ENCODE results near the gene GRM7.

GRM7 gene

DNA sequence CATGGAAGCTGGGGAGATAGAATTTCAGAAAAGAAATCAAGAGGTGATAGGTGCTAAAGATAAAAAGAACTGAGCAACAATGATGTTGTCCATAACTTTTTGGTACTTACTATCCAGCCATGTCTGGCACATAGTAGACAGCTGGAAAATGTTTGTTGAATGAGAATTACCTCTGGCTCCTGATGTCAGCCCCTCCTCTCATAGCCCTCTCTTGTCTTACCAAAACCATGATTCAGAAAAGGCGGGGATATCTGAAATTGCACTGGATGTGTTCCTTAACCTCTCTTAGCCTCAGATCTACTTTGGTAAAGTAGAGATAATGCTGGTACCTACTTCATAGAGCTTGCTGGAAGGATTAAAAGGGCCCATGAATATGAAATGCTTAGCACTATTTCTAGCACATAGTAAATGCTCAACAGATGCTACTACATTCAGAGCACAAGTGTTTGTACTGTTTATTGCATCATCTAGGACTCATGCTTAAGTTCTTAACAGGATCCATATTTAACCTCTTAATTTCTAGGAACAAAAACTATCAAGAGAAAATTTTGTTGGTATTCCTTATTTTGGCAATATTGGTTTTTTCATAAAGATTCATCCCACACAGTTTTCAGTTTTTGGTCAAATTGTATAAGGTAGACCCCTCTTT is 859.9 kb downstream of the GRM7 start:
- no peak for DNase-seq (ENCODE audit: low read depth in 2 of 2)

DNA sequence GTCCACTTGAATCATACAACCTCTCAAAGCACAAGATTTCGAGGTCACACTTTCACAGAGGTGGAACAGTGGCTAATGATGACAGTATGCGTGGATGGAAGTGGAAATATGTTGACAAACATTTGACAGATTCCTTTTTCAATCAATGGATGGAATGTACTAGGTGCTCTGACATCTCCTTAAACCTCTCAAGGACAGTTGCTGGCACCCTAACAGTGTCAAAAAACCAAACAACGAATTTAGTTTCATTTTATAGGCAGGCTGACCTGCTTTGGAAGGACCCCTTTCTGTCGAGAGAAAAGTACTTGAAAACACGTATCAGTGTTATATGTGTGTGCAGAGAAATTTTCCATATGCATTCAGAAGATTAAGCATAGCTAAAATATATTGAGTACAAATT is 861.0 kb downstream of the GRM7 start:
- no peak for DNase-seq (ENCODE audit: low read depth in 2 of 2)

DNA sequence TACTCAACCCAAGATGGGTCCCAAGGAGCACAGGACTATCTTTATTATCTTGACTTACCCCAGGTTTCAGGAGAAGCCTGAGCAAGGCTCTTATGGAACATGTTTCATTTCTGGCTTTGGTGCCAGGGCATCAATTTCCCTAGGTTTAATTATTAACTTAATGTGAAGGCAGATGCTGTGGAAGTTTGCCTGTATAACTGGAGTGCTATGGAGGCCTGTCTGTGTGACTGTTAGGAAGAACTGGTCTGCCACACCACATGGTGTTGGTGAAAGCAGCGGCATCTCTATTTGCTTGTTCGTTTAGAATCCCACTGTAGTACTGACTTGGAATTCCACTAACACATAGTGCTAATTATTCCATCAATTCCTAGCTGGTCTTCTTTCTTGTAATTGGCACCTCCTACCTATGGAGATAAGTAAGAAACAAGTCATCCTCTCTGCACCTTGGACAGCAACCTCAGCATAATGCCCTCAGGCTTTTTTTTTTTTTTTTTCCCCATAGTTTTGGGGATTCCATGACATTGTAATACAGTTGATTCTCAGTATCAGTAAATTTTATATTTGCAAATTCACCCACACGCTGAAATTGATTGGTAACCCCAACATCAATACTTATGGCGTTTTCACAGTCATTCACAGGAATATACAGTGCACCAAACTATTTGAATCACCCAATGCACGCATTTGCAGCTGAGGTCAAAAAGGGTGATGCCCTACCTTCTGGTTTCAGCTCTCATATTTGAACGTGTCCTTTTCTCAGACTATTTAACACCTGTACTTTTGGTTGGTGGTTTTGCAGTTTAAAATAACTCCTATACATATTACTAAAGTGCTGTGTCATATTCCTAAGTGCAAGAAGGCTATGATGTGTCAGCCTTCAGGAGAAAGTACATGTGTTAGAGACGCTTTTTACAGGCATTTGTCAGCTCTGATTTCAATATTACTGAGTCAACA is 867.9 kb downstream of the GRM7 start:
- DNase-seq (ENCODE audit: low read depth in 2 of 2): no peak

DNA sequence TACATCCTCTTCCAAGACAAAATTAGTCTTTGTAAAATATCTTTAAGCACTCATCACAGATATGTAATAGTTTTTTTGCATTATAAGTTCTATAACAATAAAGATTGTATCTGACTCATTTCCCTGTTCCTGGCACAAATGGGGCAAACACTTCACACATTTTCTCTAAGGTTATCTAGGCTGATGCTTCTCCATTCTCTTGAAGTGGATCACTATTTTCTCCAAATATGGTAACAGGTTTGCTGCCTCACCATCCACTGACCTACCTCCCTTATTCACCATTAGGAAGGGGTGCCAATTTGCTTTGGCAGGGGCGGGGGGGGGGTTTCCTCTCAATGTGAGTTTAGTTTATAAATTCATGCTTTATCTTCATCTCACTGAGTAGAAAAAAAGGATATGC is 873.0 kb downstream of the GRM7 start:
- no peak for DNase-seq (ENCODE audit: low read depth in 2 of 2)

DNA sequence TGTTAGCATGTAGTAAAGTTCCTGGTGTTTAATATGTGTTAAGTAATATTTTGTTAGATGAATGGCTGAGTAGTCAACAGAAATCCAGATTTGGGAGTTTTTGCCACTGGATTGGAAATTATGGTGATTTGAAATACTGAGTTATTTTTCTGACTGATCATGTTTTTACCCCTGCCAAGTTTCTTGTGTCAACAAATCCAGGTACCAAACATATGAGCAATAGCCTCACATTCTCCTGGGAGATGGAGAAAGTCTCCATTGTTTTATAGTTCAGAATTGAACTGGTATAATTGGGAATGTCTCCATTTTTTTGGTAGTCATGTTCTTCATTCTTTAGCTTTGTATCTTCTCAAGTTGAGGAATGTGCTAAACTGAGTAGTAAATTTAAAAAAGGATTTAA is 873.5 kb downstream of the GRM7 start:
- no peak for DNase-seq (ENCODE audit: low read depth in 2 of 2)

DNA sequence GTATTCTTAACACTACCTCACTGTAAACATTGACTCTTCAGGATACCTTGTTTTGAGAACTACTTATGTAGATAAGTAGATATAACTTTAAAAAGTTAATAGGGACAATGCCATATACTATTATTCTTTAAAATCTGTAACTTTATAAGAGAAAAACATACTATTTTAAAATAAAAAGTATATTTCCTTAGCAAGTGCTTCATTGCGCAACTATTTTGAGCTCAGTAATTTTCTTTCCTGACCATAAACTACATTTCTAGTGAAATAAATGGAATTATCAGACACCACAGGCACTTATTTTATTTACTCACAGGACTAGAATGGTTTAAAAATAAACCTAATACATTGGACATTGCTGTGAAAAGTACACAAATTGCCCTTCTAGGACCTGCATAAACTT is 876.3 kb downstream of the GRM7 start:
- no peak for DNase-seq (ENCODE audit: low read depth in 2 of 2)

DNA sequence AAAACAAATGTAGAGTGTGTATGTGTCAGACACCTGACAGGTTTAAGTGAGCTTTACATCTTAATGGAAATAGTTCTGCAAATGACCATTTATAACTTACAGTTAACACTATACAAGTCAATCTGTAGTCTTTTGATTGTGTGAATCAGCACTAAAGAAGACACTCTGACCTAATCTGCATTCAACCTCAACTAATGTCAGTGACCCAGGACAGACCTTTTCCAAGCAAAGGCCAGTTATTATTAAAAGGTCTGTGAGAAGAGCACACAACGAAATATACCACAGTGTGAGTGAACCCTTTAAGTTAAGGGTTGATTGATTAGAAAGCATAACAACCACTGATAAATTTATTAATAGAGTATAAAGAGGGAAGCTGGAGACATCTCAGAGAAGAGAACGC is 878.8 kb downstream of the GRM7 start:
- DNase-seq (ENCODE audit: low read depth in 2 of 2): no peak

DNA sequence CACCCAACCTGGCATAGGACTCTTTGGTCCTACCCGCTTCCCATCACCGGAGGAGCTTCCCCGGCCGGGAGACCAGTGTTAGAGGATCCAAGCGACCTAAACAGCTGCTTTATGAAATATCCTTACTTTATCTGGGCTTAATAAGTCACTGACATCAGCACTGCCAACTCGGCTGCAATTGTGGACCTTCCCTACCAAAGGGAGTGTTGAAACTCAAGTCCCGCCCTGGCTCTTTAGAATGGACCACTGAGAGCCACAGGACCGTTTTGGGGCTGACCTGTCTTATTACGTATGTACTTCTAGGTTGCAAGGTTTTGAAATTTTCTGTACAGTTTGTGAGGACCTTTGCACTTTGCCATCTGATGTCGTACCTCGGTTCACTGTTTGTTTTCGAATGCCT is 879.5 kb downstream of the GRM7 start:
- no peak for DNase-seq (ENCODE audit: low read depth in 2 of 2)

DNA sequence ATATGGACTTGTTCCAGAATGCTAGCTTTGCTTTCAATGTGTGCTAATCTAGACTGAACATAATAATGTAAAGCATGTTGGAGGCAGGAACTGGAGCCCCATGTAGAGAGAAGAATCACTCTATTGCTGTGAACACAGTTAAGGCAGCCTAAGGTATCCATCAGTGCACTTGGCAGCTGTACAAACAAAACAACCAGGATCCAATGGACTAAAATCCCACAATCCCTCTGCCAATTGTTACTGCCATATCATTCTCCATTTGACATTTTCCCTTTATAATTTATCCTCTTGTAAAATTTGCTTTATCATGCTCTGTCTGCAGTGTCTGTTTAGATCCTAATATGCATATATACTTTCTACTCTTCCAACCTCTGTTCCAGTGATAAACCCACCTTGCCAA is 883.9 kb downstream of the GRM7 start:
- DNase-seq (ENCODE audit: low read depth in 2 of 2): no peak

DNA sequence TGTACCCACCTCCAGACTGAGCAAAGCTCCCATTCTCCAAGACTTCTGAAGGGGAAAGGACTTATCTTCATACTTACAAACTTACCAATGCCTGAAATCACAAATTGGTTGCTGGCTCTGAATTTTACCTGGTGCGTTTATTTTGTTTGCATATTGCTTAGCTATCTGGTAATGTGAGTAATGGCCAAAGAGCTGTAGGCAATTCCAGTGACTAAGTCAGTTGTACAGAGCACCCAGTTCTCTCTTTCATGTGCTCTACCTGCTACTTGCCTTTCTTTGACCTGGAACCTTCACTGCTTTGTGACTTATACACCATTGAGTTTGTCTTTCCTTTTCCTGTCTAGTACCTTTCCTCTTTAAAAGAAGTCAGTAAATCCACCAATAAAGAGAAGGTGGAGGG is 884.8 kb downstream of the GRM7 start:
- DNase-seq (ENCODE audit: low read depth in 2 of 2): no peak

DNA sequence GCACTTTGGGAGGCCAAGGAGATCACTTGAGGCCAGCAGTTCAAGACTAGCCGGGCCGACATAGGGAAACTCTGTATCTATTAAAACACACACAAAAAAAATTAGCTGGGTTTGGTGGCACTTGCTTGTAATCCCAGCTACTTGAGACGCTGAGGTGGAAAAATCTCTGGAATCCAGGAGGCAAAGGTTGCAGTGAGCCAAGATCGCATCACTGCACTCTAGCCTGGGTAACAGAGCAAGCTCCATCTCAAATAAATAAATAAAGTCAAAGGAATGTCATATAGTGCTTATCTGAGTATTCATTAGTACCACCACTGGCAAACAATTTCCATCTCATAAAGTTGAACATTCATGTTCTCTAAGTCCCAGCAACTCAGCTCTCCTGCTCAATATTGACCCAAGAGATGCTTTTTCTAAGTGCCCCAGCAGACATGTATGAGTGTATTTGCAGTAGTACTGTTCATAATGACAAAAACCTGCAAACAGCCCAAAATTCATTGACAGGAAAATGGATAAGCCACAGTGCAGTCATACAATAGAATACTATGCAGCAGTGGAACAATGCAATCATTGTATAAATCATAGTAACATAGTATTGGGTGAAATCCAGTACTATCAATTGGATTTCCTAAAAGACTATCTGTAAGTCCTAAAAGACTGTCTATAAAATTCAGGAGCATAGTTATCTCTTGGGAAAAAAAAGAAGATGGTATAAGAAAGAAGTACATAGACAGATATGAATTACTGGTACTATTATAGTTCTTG is 889.2 kb downstream of the GRM7 start:
- no peak for DNase-seq (ENCODE audit: low read depth in 2 of 2)

DNA sequence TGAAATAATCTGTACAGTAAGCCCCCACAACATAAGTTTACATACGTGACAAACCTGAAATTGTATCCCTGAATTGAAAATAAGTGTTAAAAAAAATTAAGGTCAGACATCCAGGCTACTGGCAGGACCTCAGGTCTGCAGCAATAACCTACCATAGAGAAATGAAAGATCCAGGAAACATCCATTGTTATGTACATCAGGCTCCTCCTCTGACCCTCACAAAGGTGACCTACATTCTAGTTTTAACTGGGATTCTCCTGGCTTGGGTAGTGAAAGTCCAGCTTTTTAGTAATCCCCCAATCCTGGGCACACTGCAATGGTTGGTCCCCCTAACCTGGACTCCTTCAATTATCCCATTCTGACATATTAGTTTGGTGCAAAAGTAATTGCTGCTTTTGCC is 891.1 kb downstream of the GRM7 start:
- DNase-seq (ENCODE audit: low read depth in 2 of 2): no peak

DNA sequence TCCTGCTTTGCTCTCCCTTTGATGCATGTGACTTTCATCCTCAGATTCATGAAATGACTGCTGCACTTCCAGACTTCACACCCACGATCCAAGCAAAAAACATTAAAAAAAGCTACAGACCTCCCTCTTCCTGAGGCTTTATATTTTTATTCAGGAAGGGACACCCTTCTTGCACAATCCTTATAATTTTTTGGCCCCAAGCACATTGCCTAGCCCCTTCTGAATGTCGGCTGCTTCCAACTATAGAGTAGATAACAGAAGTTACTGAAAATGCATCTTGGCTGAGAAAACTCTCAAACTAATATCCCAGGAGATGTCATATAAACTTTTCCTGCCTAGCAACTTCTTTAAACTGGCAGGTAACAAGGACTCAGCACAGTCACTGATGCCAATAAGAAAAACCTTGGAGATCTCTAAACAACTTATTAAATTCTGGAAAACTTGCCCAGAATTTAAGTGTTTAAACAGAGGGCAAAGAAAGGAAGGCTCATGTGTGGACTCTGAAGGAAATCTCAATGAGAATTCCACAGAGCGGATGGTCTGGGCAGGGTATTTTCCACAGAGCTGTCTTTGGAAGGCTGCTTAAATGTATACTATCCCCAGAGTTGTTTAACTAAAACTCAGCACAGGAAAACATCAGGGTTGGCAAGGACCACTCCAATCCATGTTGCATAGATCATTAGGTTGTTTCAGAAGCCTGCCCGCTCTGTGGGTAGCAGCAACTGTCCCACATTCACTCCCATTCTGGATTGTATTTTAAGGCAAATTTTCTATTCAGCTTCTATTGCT is 893.9 kb downstream of the GRM7 start:
- no peak for DNase-seq (ENCODE audit: low read depth in 2 of 2)

DNA sequence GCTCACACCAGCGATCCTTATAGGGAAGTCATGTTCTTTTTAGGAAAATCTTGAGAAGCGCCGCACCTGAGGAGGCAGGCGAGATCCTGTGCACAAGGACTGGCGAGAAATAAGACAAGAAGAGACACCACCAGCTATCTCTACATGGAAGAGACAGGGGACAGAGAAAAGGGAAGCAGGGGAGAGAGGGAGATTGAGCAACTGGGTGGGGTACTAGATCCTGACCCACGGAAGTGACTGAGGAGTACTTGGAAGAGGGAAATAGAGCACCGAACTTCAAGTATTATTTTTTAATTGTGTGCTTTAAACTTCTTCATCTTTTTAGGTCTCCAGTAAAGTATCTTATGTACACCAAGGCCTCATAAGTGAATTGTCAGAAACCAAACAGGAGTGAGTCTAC is 898.7 kb downstream of the GRM7 start:
- DNase-seq (ENCODE audit: low read depth in 2 of 2): no peak

DNA sequence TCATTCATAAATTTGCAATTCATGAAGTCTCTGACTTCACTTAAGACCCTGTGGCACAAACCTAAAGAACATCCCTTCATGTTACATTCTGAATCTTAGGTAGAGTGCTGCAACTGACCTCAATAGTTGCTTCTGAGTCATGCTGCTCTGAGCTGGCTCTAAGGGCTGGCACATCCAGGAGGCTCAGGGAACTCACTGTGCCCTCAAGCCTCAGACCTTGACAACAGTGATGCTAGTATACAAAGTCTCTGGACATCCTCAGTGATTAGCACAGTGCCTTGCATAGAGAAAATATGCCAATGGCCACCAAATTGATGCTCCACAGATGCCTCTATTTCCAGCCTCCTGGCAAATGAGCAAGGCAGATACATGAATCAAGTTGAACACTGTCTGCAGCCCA is 899.8 kb downstream of the GRM7 start:
- no peak for DNase-seq (ENCODE audit: low read depth in 2 of 2)

DNA sequence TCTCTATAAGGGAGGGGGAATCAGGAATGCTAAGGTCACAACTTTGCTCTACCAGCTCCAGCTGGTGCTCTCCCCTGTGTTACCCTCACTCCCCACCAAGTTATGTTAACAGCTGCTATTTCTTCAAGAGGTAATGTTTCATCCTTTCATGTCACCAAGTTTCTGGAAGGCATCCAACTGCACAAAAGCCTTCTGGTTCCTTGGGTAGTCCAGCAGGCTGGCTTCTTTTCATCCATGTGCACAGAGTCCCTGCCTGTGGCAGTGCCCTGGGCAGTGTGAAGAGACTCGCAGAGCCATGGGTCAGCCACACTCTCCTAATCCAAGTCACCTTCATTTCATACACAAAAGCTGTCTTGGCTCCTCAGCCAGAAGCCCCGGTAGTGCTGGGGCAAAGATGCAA is 903.2 kb downstream of the GRM7 start:
- DNase-seq (ENCODE audit: low read depth in 2 of 2): no peak

DNA sequence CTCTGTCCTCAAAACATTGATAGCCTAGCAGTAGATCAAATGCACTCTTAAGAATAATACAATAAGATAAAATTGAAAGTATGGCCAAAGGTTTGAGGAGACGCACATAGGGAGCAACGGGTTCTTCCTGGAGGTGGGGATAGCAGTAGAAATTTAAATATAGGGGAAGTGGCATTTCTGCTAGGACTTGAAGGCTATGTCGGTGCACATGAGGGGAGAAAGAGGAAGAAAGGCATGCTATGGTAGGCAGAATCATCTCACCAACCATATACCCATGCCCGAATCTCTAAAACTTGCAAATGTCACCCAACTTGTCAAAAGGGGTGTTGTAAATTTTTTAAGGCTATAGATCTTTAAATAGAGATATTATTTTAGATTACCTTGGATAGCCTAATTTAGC is 905.6 kb downstream of the GRM7 start:
- no peak for DNase-seq (ENCODE audit: low read depth in 2 of 2)

DNA sequence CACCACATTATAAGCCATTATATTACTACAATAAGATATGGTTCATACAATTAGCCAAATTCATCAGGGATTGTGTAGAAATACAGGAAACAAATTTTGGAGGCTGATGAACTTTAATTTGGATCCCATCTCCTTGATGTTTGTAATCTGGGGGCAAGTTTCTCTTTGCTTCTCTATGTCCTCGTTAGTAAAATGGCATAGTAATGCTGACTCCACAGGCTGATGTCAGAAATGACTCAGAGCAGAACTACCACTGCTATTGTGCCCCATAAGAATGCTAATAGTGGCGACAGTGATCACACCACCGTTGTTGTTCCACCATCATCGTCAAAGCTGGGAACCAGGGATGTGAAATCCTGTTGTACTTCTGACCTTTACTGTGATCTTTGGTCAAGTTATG is 918.4 kb downstream of the GRM7 start:
- no peak for DNase-seq (ENCODE audit: low read depth in 2 of 2)

DNA sequence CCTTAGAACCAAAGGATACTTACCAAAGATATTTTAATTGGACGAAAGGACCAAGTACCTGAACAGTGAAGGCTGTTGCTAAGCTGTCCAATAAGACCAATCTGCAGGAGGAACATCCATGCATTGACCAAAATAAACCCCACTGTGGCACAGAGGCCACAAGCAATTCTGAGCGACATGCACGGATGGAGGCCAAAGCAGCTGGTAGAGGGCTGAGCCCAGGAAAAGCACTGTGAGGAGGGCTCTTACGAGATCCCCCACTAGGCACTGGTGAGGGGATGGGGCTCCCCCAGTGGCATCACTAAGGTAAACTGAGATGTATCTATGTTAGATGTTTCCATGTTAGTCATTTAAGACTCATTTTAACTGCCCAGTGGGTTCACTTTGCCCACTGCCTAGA is 920.5 kb downstream of the GRM7 start:
- no peak for DNase-seq (ENCODE audit: low read depth in 2 of 2)

DNA sequence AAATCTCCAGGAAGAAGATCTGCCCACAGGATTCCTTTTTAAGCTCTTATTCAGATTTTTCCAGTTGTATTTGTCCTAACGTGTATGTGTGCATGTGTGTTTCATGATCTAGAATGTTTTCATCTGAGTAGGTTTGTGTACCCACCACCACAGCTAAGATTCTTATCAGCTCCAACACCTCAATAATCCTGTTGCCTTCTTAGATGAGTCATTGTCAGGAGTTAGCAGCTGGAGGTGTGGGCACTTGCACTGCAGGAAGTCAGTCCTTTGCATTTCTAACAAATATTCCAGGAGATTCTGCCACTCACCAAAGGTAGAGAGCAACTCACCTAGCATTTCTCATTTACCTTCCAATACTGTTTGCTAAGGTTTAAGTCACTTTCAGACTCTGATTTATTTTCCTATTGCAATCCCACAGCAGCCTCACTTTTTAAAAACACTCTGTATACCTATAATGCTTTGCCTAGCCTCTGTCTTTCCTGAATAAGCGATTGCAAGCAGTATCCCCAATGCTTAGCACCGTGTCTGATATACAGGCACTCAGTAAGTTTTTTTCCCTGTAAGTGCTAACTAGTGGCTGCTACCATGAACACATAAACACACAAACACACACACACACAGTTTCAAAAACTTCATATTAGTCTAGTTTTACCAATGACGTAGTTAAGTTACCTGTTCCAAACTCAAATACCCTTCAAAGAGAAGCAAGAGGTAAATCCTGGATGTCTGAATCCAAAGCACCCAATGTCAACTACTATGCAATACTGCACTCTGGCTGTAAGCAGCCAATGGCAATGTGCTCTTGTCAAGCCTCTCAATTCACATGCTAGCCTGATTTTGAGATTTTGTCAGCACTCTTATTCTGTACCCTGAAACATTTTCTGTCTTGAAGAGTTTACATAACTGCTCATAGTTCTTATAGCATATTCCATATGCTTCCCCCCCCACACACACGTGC is 927.2 kb downstream of the GRM7 start:
- DNase-seq (ENCODE audit: low read depth in 2 of 2): no peak

DNA sequence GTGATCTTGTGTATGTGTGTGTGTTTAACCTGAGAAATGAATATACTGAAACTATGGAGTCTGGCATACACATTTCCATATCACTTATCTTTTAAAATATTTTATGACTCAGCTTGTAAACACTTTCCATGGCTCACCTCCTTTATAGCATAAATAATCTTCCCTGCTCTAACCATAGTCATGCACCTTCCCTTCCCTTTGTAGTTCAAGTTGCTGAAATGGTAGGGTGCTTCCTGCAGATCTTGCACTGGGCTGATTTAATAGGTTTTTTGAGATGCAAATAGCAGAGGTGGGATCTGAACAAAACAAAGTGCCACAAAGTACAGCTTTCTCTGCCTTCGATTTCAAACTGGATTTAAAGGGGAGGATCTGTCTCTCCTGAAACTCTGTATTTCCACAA is 928.0 kb downstream of the GRM7 start:
- DNase-seq (ENCODE audit: low read depth in 2 of 2): no peak

Data from stimulated activated CD4-positive, alpha-beta T cell treated with anti-CD3 and anti-CD28 coated beads, Interleukin-12 subunit alpha, Interleukin-12 subunit beta, amount 100 ng/mL, for 24 hours (primary cell).